Measurements from ENCODE around the gene KLF5.

Gene KLF5

DNA sequence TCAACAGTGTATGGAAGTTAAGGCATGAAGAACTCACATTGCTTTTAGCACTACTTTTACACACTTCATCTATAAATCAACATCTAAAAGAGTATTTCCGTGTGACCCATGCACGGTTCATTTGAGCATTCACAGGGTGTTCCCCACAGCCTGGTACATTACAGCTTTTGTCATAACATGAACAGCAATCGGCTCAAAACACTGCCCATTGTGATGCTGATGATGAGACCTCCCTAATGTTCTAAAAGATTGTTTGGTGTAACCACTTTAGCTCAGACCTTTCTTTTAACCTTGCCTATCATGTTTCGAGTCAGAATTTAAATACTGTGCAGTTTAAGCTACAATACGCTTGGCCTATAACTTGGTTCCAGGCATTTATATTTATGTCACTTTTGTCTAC, 4.1 kb upstream of the KLF5 start:
- no peaks in the 10 kb centered on the region for H3F3A ChIP-seq (ENCODE audit: control insufficient read depth, insufficient read depth)
- H3K4me3 ChIP-seq (ENCODE audit: low read length), result no peak overlapping the region
- no peaks in the 10 kb centered on the region for H3K79me2 ChIP-seq (ENCODE audit: control insufficient read depth, low read length)
- no peaks in the 10 kb centered on the region for H3K9me2 ChIP-seq (replicated peaks; ENCODE audit: control insufficient read depth, low read length)
- H3K27ac ChIP-seq (ENCODE audit: low read depth, low read length), result no peak overlapping the region
- H3K27me3 ChIP-seq (ENCODE audit: control insufficient read depth, low read length), result peaks cover 41% of the 10 kb centered on the region
- peaks cover 13% of the 10 kb centered on the region for H3K4me1 ChIP-seq (ENCODE audit: control insufficient read depth, low read length)
- no peaks in the 10 kb centered on the region for H3K9me3 ChIP-seq (ENCODE audit: control insufficient read depth, insufficient read depth, low read length)
- H3K36me3 ChIP-seq (ENCODE audit: control insufficient read depth, low read length), result no peaks in the 10 kb centered on the region
- H4K20me1 ChIP-seq (ENCODE audit: control insufficient read depth, insufficient read depth, low read depth, low read length), result no peaks in the 10 kb centered on the region
- TF ChIP-seq, protein P1, sequence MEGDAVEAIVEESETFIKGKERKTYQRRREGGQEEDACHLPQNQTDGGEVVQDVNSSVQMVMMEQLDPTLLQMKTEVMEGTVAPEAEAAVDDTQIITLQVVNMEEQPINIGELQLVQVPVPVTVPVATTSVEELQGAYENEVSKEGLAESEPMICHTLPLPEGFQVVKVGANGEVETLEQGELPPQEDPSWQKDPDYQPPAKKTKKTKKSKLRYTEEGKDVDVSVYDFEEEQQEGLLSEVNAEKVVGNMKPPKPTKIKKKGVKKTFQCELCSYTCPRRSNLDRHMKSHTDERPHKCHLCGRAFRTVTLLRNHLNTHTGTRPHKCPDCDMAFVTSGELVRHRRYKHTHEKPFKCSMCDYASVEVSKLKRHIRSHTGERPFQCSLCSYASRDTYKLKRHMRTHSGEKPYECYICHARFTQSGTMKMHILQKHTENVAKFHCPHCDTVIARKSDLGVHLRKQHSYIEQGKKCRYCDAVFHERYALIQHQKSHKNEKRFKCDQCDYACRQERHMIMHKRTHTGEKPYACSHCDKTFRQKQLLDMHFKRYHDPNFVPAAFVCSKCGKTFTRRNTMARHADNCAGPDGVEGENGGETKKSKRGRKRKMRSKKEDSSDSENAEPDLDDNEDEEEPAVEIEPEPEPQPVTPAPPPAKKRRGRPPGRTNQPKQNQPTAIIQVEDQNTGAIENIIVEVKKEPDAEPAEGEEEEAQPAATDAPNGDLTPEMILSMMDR (IDR thresholded peaks at IDR 0.05; ENCODE audit: low read depth, low read length, poor library complexity, severe bottlenecking), result no peak
- no peak for TF ChIP-seq EZH2phosphoT487 (IDR thresholded peaks at IDR 0.05; ENCODE audit: borderline replicate concordance, low read length)
- H3K4me2 ChIP-seq (ENCODE audit: low read length), result no peak overlapping the region

GRCh38 chr13:73055813-73056564, 2.8 kb upstream of the KLF5 start:
- no peak overlapping the region for H3K27ac ChIP-seq (ENCODE audit: low read depth, low read length)
- no peaks in the 10 kb centered on the region for H3K79me2 ChIP-seq (ENCODE audit: control insufficient read depth, low read length)
- no peaks in the 10 kb centered on the region for H3K36me3 ChIP-seq (ENCODE audit: control insufficient read depth, low read length)
- no peak overlapping the region for H3K4me2 ChIP-seq (ENCODE audit: low read length)
- H3K9me2 ChIP-seq (replicated peaks; ENCODE audit: control insufficient read depth, low read length), result no peaks in the 10 kb centered on the region
- TF ChIP-seq, protein P1 (IDR thresholded peaks at IDR 0.05; ENCODE audit: low read depth, low read length, poor library complexity, severe bottlenecking), result no peak
- no peak for TF ChIP-seq EZH2phosphoT487 (IDR thresholded peaks at IDR 0.05; ENCODE audit: borderline replicate concordance, low read length)
- H3K4me3 ChIP-seq (ENCODE audit: low read length), result no peak overlapping the region
- no peaks in the 10 kb centered on the region for H4K20me1 ChIP-seq (ENCODE audit: control insufficient read depth, insufficient read depth, low read depth, low read length)
- no peaks in the 10 kb centered on the region for H3F3A ChIP-seq (ENCODE audit: control insufficient read depth, insufficient read depth)
- peaks cover 15% of the 10 kb centered on the region for H3K4me1 ChIP-seq (ENCODE audit: control insufficient read depth, low read length)
- peaks cover 54% of the 10 kb centered on the region for H3K27me3 ChIP-seq (ENCODE audit: control insufficient read depth, low read length)
- H3K9me3 ChIP-seq (ENCODE audit: control insufficient read depth, insufficient read depth, low read length), result no peaks in the 10 kb centered on the region

DNA sequence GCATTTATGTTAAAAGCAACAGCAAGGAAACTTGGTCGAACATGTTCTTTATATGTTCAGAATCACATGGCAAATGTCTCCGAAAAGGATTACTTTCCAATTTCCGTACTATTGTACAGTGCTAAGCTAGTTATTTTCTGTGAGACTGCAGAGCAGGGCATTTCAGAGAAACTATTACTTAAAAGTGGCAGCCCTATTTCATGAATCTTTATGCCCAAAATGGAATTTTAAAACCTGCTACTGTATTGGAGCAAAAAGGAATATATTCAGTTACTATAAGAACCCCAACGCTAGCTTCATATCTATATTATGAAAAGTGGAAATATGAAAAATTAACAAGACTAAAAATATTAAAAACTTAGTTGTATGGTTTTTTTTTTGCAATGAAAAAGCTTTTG, 2.2 kb upstream of the KLF5 start:
- Histone ChIP-seq H3K4me2 (ENCODE audit: low read length) (no peak overlapping the region), H3K27ac (ENCODE audit: low read depth, low read length) (no peak overlapping the region)

More for the DNA sequence above, 2.2 kb upstream of the KLF5 start:
- Histone ChIP-seq H3K36me3 (ENCODE audit: control insufficient read depth, low read length) (no peaks in the 10 kb centered on the region), H3F3A (ENCODE audit: control insufficient read depth, insufficient read depth) (no peaks in the 10 kb centered on the region), H3K27me3 (ENCODE audit: control insufficient read depth, low read length) (peaks cover 58% of the 10 kb centered on the region), H4K20me1 (ENCODE audit: control insufficient read depth, insufficient read depth, low read depth, low read length) (no peaks in the 10 kb centered on the region), H3K9me3 (ENCODE audit: control insufficient read depth, insufficient read depth, low read length) (no peaks in the 10 kb centered on the region), H3K4me1 (ENCODE audit: control insufficient read depth, low read length) (peaks cover 15% of the 10 kb centered on the region), H3K4me3 (ENCODE audit: low read length) (no peak overlapping the region), H3K79me2 (ENCODE audit: control insufficient read depth, low read length) (no peaks in the 10 kb centered on the region), H3K9me2 (replicated peaks; ENCODE audit: control insufficient read depth, low read length) (no peaks in the 10 kb centered on the region)
- TF ChIP-seq, protein P1 (IDR thresholded peaks at IDR 0.05; ENCODE audit: low read depth, low read length, poor library complexity, severe bottlenecking), result no peak
- TF ChIP-seq EZH2phosphoT487 (IDR thresholded peaks at IDR 0.05; ENCODE audit: borderline replicate concordance, low read length), result no peak

Measured in DOHH2 (cell line).